NB4 (cell line): Measurements from ENCODE around the gene RRM2.

Experiments used
- DNase-seq: peaks from one replicate; pipeline ENCODE4 v3.0.0; 2010; ENCODE audit warnings: low read depth
- H3K4me3 ChIP-seq: one replicate; pipeline ENCODE4 v1.5.1; 2011; ENCODE audit warnings: mild to moderate bottlenecking, low read depth, low read length, moderate library complexity
- CTCF ChIP-seq: IDR thresholded peaks from one replicate; pipeline ENCODE4 v1.5.1; 2012; ENCODE audit warnings: low read depth, low read length
- MYC ChIP-seq: IDR thresholded peaks from 2 replicates; pipeline ENCODE4 v1.6.1; 2011; ENCODE audit warnings: low read depth, low read length
- POLR2A ChIP-seq: IDR thresholded peaks from 2 replicates; pipeline ENCODE4 v1.6.1; 2011; ENCODE audit warnings: mild to moderate bottlenecking; ENCODE audit not compliant: insufficient read length; ENCODE audit errors: extremely low read depth
- TF ChIP-seq, protein P1 (sequence below): IDR thresholded peaks from 2 replicates; pipeline ENCODE4 v1.6.1; 2011; ENCODE audit warnings: low read depth, low read length

Gene RRM2

DNA sequence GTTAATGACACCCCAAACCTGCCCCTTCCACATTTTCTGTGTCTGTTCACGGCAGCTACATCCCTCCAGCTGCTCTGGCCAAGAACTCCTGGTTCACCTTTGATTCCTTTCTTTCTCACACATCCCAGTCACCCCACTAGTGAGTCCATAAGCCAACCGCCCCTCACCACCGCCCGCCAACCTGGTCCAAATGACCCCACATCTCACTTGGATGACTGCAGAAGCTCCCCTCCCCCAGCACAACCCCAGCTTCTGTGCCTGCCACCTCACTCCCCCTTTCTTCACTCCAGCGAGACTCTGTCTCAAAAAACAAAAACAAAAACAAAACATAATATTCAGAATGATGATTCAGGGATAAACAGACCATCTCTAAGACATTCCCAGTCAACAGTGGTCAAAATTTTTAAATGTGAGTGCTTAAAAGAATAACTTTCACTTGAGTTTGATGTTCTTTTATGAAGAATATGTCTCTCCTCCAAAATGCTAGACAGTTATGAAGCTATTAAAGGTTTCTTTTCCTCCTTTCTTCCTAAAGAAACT lies 45.5 kb upstream of the RRM2 start:
- TF ChIP-seq MYC (no peak), CTCF (no peak), POLR2A (no peak)
- TF ChIP-seq, protein P1, sequence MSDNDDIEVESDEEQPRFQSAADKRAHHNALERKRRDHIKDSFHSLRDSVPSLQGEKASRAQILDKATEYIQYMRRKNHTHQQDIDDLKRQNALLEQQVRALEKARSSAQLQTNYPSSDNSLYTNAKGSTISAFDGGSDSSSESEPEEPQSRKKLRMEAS, result no peak
- DNase-seq, result no peak
- H3K4me3 ChIP-seq, result no peak overlapping the region

DNA sequence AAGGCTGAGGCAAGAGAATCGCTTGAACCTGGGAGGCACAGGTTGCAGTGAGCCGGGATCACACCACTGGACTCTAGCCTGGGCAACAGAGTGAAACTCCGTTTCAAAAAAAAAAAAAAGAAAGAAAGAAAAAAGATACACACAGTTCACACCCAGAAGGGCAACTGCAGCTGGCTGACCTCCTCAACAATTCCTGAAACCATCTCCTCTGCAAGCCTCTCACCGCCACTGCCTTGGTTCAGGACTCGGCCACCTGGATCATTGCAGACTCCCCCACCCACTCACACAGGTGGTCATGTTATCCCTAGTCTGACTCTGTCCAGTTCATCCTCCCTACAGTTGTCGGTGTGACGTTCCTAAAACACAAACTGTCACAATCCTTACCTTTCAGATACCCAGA lies 44.5 kb upstream of the RRM2 start:
- no peak for TF ChIP-seq POLR2A
- TF ChIP-seq MYC, result no peak
- no peak for TF ChIP-seq CTCF
- TF ChIP-seq, protein P1, result no peak
- no peak overlapping the region for H3K4me3 ChIP-seq
- DNase-seq, result no peak

DNA sequence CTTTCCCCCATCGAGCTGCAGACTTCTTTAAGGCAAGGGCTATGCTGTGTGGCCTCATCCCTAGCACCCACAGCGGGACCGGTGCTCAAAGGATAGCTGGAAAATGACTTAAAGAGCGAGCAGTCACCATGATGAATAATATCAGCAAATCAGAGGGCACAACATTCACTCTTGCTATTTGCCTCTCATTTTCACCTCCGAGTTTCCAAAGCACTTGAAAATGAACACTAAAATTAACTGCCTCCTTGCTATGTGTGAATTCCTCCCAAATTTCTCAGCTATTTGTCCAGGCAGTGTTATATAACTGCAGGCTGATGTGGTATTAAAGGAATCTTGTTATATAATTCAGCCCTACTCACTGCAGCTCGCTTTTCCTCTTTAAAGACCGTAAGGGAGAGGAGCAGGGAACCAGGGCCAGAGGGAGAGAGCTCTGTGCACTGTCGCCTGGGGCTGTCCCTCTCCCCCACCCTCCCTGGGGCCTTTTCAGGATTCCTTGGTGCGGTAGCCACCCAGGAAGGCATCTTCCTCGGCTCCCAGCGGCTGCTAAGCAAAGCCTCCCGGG lies 43.8 kb upstream of the RRM2 start:
- no peak for DNase-seq
- no peak overlapping the region for H3K4me3 ChIP-seq
- TF ChIP-seq MYC (no peak), POLR2A (no peak), CTCF (no peak)
- TF ChIP-seq, protein P1, result no peak

DNA sequence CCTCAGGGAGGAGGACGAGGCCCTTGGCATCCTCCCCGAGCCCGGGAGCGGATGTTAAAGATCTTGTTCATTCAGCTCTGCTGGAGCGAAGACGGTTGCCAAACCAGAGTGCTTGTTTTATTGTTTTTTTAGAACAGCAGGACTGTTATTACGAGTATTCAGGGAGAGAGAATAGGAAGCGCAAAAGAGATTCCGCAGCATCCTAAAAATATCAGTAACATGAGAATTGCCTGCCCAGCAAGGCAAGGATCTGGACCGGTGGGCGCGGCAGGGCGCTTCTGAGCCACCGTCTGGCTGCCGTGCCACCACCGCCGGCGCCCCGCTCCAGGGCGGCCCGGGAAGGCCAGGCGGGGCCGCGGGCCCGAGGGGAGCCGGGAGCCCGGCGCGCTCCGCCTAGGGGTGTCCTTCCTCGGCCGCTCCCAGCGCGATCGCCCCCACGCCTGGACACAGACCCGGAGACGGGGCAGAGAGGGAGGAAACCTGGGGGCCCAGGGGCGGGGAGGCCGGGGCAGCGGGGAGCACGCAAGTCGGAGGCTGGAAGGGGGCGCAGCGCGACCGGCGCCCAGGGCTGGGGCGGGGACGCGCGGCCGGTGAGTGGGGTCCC lies 43.2 kb upstream of the RRM2 start:
- no peak for TF ChIP-seq POLR2A
- no peak for TF ChIP-seq MYC
- TF ChIP-seq, protein P1, result no peak
- no peak for TF ChIP-seq CTCF
- DNase-seq, result peak; percentile 52
- no peak overlapping the region for H3K4me3 ChIP-seq

DNA sequence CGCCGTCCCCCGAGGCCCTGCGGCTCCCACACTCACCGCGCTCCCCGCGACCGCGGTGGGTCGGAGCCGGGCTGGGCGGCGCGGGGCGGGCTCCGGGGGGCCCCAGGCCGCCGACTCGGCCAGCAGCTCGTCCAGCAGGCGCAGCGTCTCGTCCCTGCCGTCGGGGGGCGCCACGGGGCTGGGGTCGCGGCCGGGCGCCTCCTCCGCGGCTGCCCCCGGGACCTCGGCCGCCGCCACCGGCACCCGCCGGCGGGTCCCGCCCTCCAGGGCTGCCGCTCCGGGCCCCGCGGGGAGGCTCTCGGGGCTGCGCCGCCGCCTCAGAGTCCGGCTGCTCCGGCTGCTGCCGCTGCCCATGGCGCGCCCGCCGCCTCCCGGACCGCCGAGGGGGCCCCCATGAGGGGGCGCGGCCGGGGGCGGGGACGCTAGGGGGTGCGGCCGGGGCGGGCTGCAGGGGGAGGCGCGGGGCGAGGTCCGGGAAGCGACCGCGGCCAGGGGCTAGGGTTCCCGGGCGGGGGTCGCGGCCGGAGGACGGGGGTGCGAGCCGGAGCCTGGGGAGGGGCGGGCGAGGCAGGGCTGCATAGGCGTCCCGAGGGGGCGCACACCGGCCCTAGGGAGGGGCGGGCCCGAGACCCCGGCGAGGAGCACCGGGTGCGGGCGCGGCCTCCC lies 42.5 kb upstream of the RRM2 start, which contains the start of gene CYS1:
TSS of gene CYS1 (minus strand) at position 542 of the 666 bp plus-strand sequence. CDS start at position 354, 188 bp downstream.
- DNase-seq, result peak; percentile 50
- no peak for TF ChIP-seq CTCF
- TF ChIP-seq, protein P1, result no peak
- TF ChIP-seq MYC, result no peak
- TF ChIP-seq POLR2A, result no peak
- no peak within 1 kb of the TSS for H3K4me3 ChIP-seq
